NOMO-1 (cell line): ENCODE measurements around the gene CDK5RAP3.
"Not testable (repeated sequence)": the region's sequence is repeated elsewhere in the genome, so short reads cannot be mapped to it uniquely, and the experiment has no call there.

ENCODE experiments used
- DNase-seq, 2 experiments: peaks; one replicate each; lab custom pipeline; 2025; ENCODE audit not compliant: unreplicated experiment in 2 of 2; lab: John Stamatoyannopoulos, UW

The CDK5RAP3 gene

GRCh38 chr17:47969930-47970724 is 786 bp upstream of the CDK5RAP3 start:
- DNase-seq, result no peak

DNA sequence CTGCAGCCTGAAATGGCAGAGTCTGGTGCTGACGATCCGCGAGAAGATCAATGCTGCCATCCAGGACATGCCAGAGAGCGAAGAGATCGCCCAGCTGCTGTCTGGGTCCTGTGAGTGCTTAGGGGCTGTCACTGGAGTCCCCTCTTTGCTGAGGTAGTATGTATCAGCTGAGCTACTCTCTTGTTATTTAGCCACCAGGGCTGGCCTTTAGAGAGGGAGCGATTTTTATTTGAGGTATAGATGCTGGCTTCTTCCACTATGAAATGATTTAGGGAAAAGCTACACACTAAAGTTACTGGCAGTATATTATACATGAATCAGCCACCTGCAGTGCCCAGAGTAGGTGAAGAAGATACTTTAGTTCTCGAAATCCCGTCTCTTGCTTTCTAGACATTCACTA is 2.6 kb downstream of the CDK5RAP3 start:
- no peak for DNase-seq

GRCh38 chr17:47975189-47975822 is 4.4 kb downstream of the CDK5RAP3 start:
- DNase-seq, result no peak

DNA sequence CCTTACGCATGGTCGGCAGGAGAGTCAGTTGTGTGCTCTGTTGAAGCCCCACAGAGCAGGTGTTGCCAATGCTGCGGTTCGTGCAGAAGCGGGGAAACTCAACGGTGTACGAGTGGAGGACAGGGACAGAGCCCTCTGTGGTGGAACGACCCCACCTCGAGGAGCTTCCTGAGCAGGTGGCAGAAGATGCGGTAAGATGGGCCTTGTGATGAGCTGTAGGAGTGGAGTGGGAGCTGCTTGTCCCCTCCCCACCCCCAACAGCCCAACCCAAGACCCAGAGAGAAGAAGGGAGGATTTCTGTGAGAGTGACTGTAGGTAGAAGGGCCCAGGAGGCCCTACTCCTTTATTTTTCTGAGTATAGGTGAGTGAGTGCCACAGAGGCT is 4.9 kb downstream of the CDK5RAP3 start:
- no peak for DNase-seq

GRCh38 chr17:47978324-47978723 is 7.4 kb downstream of the CDK5RAP3 start:
- DNase-seq, result peak; percentile 41

GRCh38 chr17:47980541-47980940 is 9.6 kb downstream of the CDK5RAP3 start:
- no peak for DNase-seq

DNA sequence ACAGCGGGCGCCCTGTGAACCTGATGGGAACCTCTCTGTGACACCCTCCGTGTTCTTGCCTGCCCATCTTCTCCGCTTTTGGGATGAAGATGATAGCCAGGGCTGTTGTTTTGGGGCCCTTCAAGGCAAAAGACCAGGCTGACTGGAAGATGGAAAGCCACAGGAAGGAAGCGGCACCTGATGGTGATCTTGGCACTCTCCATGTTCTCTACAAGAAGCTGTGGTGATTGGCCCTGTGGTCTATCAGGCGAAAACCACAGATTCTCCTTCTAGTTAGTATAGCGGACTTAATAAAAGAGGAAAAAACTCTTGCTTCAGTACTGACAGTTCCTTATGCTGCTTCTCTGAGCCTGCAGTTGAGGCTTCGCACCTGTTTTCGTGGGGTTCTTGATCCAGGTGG is 10.5 kb downstream of the CDK5RAP3 start:
- DNase-seq, result no peak

GRCh38 chr17:47982091-47982617 is 11.2 kb downstream of the CDK5RAP3 start:
- DNase-seq, result no peak

- no peak for DNase-seq
Measured at GRCh38 chr17:47982645-47983390, 11.9 kb downstream of the CDK5RAP3 start.

GRCh38 chr17:47983492-47984223 is 12.7 kb downstream of the CDK5RAP3 start:
- no peak for DNase-seq

DNA sequence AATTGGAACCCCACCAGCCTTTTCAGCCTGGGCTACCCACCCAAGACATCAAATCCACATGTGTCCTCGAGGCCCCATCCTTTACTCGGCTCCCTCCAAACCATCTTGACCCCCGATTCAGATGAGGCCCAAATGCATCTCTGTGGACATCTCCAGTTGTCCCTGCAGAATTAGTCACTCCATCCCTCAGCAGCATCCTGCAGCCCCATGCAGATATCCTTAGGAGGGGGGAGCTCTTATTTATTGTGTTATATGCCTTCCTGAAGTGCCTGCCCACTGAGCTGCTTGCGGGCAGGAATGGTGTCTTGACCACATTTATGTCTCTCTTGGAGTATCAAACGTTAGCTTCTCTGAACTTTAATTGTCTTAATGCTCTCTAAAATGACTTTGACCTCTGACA is 15.6 kb downstream of the CDK5RAP3 start:
- no peak for DNase-seq

DNA sequence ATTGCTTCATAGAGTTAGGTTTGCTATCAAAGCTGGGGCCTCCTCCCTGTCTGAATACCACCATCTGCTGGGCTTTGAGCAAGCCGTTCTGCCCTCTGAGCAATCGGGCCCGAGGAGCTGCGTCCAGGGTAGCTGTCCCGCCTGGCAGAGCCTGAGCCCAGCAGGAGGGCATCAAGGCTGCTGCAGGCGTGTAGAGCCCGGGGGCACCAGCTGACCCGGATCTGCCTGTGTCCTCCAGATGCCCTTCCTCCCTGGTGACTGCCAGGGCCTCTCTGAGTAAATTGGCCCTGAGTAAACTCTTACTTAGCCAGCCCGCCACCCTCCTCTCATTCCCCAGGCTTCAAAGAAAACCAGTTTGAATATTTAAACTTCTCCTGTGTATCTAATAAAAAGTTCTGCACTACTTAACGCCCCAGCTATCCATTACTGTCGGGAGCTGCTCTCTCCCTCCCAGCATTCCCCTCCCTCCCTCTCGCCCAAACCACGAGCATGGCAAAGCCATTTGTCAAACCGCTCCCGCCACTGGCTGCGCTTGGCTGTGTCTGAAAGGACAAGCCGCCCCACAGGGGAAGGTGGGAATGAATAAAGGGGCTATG is 16.4 kb downstream of the CDK5RAP3 start:
- no peak for DNase-seq

DNA sequence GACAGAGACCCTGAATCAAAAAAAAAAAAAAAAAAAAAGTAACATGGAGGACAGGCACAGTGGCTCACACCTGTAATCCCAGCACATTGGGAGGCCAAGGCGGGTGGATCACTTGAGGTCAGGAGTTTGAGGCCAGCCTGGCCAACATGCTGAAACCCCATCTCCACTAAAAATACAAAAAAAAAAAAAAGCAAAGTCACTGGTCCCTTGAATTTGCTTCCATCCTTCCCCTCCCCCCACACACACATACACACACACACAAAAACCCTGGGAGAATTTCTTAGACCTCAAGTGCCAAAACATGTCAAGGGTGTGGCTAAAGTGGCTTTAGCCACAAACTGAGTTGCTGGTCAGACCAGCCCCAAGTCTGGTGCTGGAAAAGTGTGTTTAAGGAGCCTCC is 17.5 kb downstream of the CDK5RAP3 start:
- DNase-seq, result not testable (repeated sequence)

- no peak for DNase-seq
Measured at GRCh38 chr17:47989159-47989558, 18.2 kb downstream of the CDK5RAP3 start.

- DNase-seq, result no peak
Measured at GRCh38 chr17:47989700-47990099, 18.8 kb downstream of the CDK5RAP3 start.

DNA sequence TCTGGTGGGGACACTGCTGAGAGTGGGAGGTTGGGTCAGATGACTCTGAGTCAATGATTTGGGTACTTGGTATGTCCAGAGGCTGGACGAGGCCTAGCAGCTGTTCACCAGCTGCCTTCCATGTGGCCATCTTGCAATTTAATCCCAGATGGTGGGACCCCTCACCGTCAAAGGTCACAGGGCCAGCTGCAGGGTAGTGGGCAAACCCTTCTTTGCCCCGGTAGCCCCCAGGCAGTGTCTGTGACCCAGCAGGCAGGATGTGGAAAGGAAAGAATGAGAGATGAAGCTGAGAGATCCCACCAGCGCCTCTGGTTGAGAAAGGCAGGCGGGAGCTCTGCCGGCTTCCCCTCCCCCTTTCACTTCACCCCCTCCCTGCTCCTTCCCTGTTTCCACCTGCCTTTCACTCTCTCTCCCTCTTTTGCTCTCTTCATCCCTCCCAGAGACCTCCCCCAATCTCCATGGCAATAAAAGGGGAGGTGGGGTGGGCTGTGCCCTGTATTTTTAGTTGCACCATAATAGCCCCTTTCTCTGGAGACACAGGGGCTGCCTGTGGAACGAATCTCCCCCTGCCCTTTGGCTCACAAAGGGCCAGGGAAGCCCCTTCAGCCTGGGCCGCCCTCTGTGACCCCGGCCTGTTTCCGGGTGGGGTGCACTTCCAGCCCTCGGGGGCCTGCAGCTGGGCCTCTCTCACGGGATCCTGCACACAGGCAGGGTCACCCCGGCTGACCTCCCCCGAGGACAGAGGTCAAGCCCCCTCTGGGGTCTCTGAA is 20.2 kb downstream of the CDK5RAP3 start:
- DNase-seq, result no peak

- no peak for DNase-seq
Measured at GRCh38 chr17:47992216-47992615, 21.3 kb downstream of the CDK5RAP3 start.

- no peak for DNase-seq
Measured at GRCh38 chr17:47993031-47993564, 22.2 kb downstream of the CDK5RAP3 start.

DNA sequence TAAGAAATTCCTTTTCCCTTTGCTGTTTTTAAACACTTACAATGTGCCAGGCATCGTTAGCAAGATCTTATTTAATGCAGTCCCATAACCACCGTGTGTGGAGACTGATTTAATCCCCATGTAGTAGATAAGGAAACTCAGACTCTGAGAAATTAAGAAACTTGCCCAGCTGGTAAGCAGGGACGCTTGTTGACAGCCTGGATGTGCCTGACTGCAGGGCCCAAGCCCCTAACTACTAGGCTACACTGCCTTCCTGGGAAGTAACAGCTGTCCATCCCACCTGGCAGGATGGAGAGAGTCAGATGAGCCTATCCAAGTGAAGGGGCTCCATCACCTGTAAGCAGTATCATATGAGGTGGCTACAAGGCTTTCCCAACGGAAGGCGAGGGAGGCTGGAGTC is 23.1 kb downstream of the CDK5RAP3 start:
- DNase-seq, result no peak
